ENCODE measurements around the gene LRRC3.
A peak's percentile ranks its signal among the peaks of the same experiment; 100 is the strongest.

LRRC3 gene

GRCh38 chr21:44424608-44425306 lies 30.6 kb upstream of the LRRC3 start:
- H3K27me3 ChIP-seq (replicated peaks; ENCODE audit: control insufficient read depth, insufficient read depth, low read length, poor library complexity, severe bottlenecking) = no peaks in the 10 kb centered on the region
- H3K36me3 ChIP-seq (ENCODE audit: control insufficient read depth, insufficient read depth, low read length) = no peaks in the 10 kb centered on the region
- peaks cover 7% of the 10 kb centered on the region for H3K9me3 ChIP-seq (ENCODE audit: control insufficient read depth, low read length)
- no peak overlapping the region for H3K4me3 ChIP-seq (ENCODE audit: insufficient read depth, low read depth, low read length, poor library complexity, severe bottlenecking)
- H3K4me1 ChIP-seq (ENCODE audit: control insufficient read depth, insufficient read depth, low read length, poor library complexity, severe bottlenecking) = no peaks in the 10 kb centered on the region
- no peak for DNase-seq
- no peak overlapping the region for H3K27ac ChIP-seq (ENCODE audit: insufficient read depth, low read length, poor library complexity, severe bottlenecking)

GRCh38 chr21:44425307-44425894 lies 29.9 kb upstream of the LRRC3 start:
- Histone ChIP-seq H3K4me3 (ENCODE audit: insufficient read depth, low read depth, low read length, poor library complexity, severe bottlenecking) (no peak overlapping the region), H3K27ac (ENCODE audit: insufficient read depth, low read length, poor library complexity, severe bottlenecking) (no peak overlapping the region), H3K27me3 (replicated peaks; ENCODE audit: control insufficient read depth, insufficient read depth, low read length, poor library complexity, severe bottlenecking) (no peaks in the 10 kb centered on the region), H3K4me1 (ENCODE audit: control insufficient read depth, insufficient read depth, low read length, poor library complexity, severe bottlenecking) (no peaks in the 10 kb centered on the region), H3K36me3 (ENCODE audit: control insufficient read depth, insufficient read depth, low read length) (no peaks in the 10 kb centered on the region), H3K9me3 (ENCODE audit: control insufficient read depth, low read length) (peaks cover 9% of the 10 kb centered on the region)
- DNase-seq = no peak

- DNase-seq = no peak
- no peak overlapping the region for H3K4me3 ChIP-seq (ENCODE audit: insufficient read depth, low read depth, low read length, poor library complexity, severe bottlenecking)
- H3K9me3 ChIP-seq (ENCODE audit: control insufficient read depth, low read length) = peaks cover 9% of the 10 kb centered on the region
- no peaks in the 10 kb centered on the region for H3K36me3 ChIP-seq (ENCODE audit: control insufficient read depth, insufficient read depth, low read length)
- H3K27me3 ChIP-seq (replicated peaks; ENCODE audit: control insufficient read depth, insufficient read depth, low read length, poor library complexity, severe bottlenecking) = no peaks in the 10 kb centered on the region
- H3K4me1 ChIP-seq (ENCODE audit: control insufficient read depth, insufficient read depth, low read length, poor library complexity, severe bottlenecking) = no peaks in the 10 kb centered on the region
- H3K27ac ChIP-seq (ENCODE audit: insufficient read depth, low read length, poor library complexity, severe bottlenecking) = no peak overlapping the region
Observed at GRCh38 chr21:44425895-44426662, 29.2 kb upstream of the LRRC3 start.

GRCh38 chr21:44426663-44427191 lies 28.6 kb upstream of the LRRC3 start:
- Histone ChIP-seq H3K27ac (ENCODE audit: insufficient read depth, low read length, poor library complexity, severe bottlenecking) (no peak overlapping the region), H3K36me3 (ENCODE audit: control insufficient read depth, insufficient read depth, low read length) (no peaks in the 10 kb centered on the region), H3K9me3 (ENCODE audit: control insufficient read depth, low read length) (peaks cover 9% of the 10 kb centered on the region), H3K4me3 (ENCODE audit: insufficient read depth, low read depth, low read length, poor library complexity, severe bottlenecking) (no peak overlapping the region), H3K4me1 (ENCODE audit: control insufficient read depth, insufficient read depth, low read length, poor library complexity, severe bottlenecking) (no peaks in the 10 kb centered on the region), H3K27me3 (replicated peaks; ENCODE audit: control insufficient read depth, insufficient read depth, low read length, poor library complexity, severe bottlenecking) (no peaks in the 10 kb centered on the region)
- no peak for DNase-seq

- no peaks in the 10 kb centered on the region for H3K36me3 ChIP-seq (ENCODE audit: control insufficient read depth, insufficient read depth, low read length)
- H3K4me1 ChIP-seq (ENCODE audit: control insufficient read depth, insufficient read depth, low read length, poor library complexity, severe bottlenecking) = no peaks in the 10 kb centered on the region
- no peak overlapping the region for H3K4me3 ChIP-seq (ENCODE audit: insufficient read depth, low read depth, low read length, poor library complexity, severe bottlenecking)
- H3K27ac ChIP-seq (ENCODE audit: insufficient read depth, low read length, poor library complexity, severe bottlenecking) = no peak overlapping the region
- DNase-seq = no peak
- H3K27me3 ChIP-seq (replicated peaks; ENCODE audit: control insufficient read depth, insufficient read depth, low read length, poor library complexity, severe bottlenecking) = no peaks in the 10 kb centered on the region
- peaks cover 9% of the 10 kb centered on the region for H3K9me3 ChIP-seq (ENCODE audit: control insufficient read depth, low read length)
Observed at GRCh38 chr21:44427241-44428120, 27.8 kb upstream of the LRRC3 start.

- no peaks in the 10 kb centered on the region for H3K27me3 ChIP-seq (replicated peaks; ENCODE audit: control insufficient read depth, insufficient read depth, low read length, poor library complexity, severe bottlenecking)
- DNase-seq = peak; percentile 45 to 65 (median 47)
- H3K27ac ChIP-seq (ENCODE audit: insufficient read depth, low read length, poor library complexity, severe bottlenecking) = no peak overlapping the region
- H3K9me3 ChIP-seq (ENCODE audit: control insufficient read depth, low read length) = peaks cover 9% of the 10 kb centered on the region
- no peaks in the 10 kb centered on the region for H3K4me1 ChIP-seq (ENCODE audit: control insufficient read depth, insufficient read depth, low read length, poor library complexity, severe bottlenecking)
- no peaks in the 10 kb centered on the region for H3K36me3 ChIP-seq (ENCODE audit: control insufficient read depth, insufficient read depth, low read length)
- no peak overlapping the region for H3K4me3 ChIP-seq (ENCODE audit: insufficient read depth, low read depth, low read length, poor library complexity, severe bottlenecking)
Observed at GRCh38 chr21:44428281-44428960, 26.9 kb upstream of the LRRC3 start.

- no peaks in the 10 kb centered on the region for H3K4me1 ChIP-seq (ENCODE audit: control insufficient read depth, insufficient read depth, low read length, poor library complexity, severe bottlenecking)
- H3K4me3 ChIP-seq (ENCODE audit: insufficient read depth, low read depth, low read length, poor library complexity, severe bottlenecking) = no peak overlapping the region
- H3K27me3 ChIP-seq (replicated peaks; ENCODE audit: control insufficient read depth, insufficient read depth, low read length, poor library complexity, severe bottlenecking) = no peaks in the 10 kb centered on the region
- no peak overlapping the region for H3K27ac ChIP-seq (ENCODE audit: insufficient read depth, low read length, poor library complexity, severe bottlenecking)
- no peak for DNase-seq
- H3K9me3 ChIP-seq (ENCODE audit: control insufficient read depth, low read length) = peaks cover 9% of the 10 kb centered on the region
- H3K36me3 ChIP-seq (ENCODE audit: control insufficient read depth, insufficient read depth, low read length) = no peaks in the 10 kb centered on the region
Observed at GRCh38 chr21:44429894-44430293, 25.4 kb upstream of the LRRC3 start.

- Histone ChIP-seq H3K36me3 (ENCODE audit: control insufficient read depth, insufficient read depth, low read length) (no peaks in the 10 kb centered on the region), H3K4me1 (ENCODE audit: control insufficient read depth, insufficient read depth, low read length, poor library complexity, severe bottlenecking) (no peaks in the 10 kb centered on the region), H3K27me3 (replicated peaks; ENCODE audit: control insufficient read depth, insufficient read depth, low read length, poor library complexity, severe bottlenecking) (no peaks in the 10 kb centered on the region), H3K4me3 (ENCODE audit: insufficient read depth, low read depth, low read length, poor library complexity, severe bottlenecking) (no peak overlapping the region), H3K27ac (ENCODE audit: insufficient read depth, low read length, poor library complexity, severe bottlenecking) (no peak overlapping the region), H3K9me3 (ENCODE audit: control insufficient read depth, low read length) (peaks cover 9% of the 10 kb centered on the region)
- DNase-seq = no peak
Observed at GRCh38 chr21:44431300-44431699, 24.0 kb upstream of the LRRC3 start.

Data from effector memory CD4-positive, alpha-beta T cell (primary cell).